Neural cell (in vitro differentiated cells): ENCODE data around the gene ANKRD34B.

ENCODE experiments used
- CTCF ChIP-seq: fragments of 450-650 bp; IDR thresholded peaks from 2 replicates; pipeline ENCODE4 v1.5.1; 2014; ENCODE audit warnings: antibody characterized with exemption, mild to moderate bottlenecking, moderate library complexity; ENCODE audit not compliant: poor library complexity, severe bottlenecking
- EP300 ChIP-seq: fragments of 450-650 bp; conservative IDR thresholded peaks from 2 replicates; pipeline ENCODE4 v1.6.1; 2014; ENCODE audit warnings: antibody characterized with exemption, mild to moderate bottlenecking, moderate library complexity; ENCODE audit not compliant: poor library complexity, severe bottlenecking

- no peak for TF ChIP-seq EP300
- TF ChIP-seq CTCF = no peak
Observed at GRCh38 chr5:80594810-80595209, 24.7 kb upstream of the ANKRD34B start.
